Measurements from ENCODE around the gene SIDT1. TPM values are rescaled to one million over a fixed set of nuclear protein-coding genes. Genes with fewer than 3 reads are reported as not detected.
A peak's percentile ranks its signal among the peaks of the same experiment; 100 is the strongest.

The SIDT1 gene
- polyA plus RNA-seq, 6 donors from 2014 or later: 34.9 to 116 (median 54.8) TPM

GRCh38 chr3:113614402-113614801 is 82.0 kb downstream of the SIDT1 start:
- Mint-ChIP-seq H3K4me3 (no peak overlapping the region), H3K4me1 (peaks cover 0 to 4% (median under 1%) of the 10 kb centered on the region in 3 donors), H3K27me3 (no peaks in the 10 kb centered on the region), H3K36me3 (peaks cover 26 to 31% of the 10 kb centered on the region in 2 donors), H3K27ac (no peak overlapping the region), H3K9me3 (no peaks in the 10 kb centered on the region)
- ATAC-seq (ENCODE audit: low read depth in 2 of 2): no peak
- no peak for DNase-seq

- no peak for ATAC-seq (ENCODE audit: low read depth in 2 of 2)
- Mint-ChIP-seq H3K4me3 (no peak overlapping the region), H3K4me1 (peaks cover 13 to 20% (median 16%) of the 10 kb centered on the region in 3 donors), H3K9me3 (no peaks in the 10 kb centered on the region), H3K27me3 (no peaks in the 10 kb centered on the region), H3K36me3 (peaks cover 29 to 31% of the 10 kb centered on the region in 2 donors), H3K27ac (no peak overlapping the region)
- no peak for DNase-seq
These were observed 83.6 kb downstream of the SIDT1 start for GRCh38 chr3:113615976-113616375.

- no peak for DNase-seq
- ATAC-seq (ENCODE audit: low read depth in 2 of 2): no peak
- Mint-ChIP-seq H3K4me3 (no peak overlapping the region), H3K27ac (no peak overlapping the region), H3K9me3 (no peaks in the 10 kb centered on the region), H3K4me1 (peaks cover 13 to 24% (median 18%) of the 10 kb centered on the region in 3 donors), H3K27me3 (no peaks in the 10 kb centered on the region), H3K36me3 (peaks cover 26 to 32% of the 10 kb centered on the region in 2 donors)
These were observed 85.4 kb downstream of the SIDT1 start for GRCh38 chr3:113617726-113618125.

GRCh38 chr3:113620091-113620490 is 87.7 kb downstream of the SIDT1 start:
- peak overlapping the region in 4 of 8 donors; percentile 7 to 71 (median 42) for H3K4me3 Mint-ChIP-seq
- DNase-seq (no peak), ATAC-seq (ENCODE audit: low read depth in 2 of 2) (peak; percentile 48 to 55)
- H3K9me3 Mint-ChIP-seq: no peaks in the 10 kb centered on the region
- no peaks in the 10 kb centered on the region for H3K27me3 Mint-ChIP-seq
- peak overlapping the region; percentile 21 to 94 (median 53) for H3K27ac Mint-ChIP-seq
- H3K36me3 Mint-ChIP-seq: peaks cover 32 to 35% of the 10 kb centered on the region in 2 donors
- H3K4me1 Mint-ChIP-seq: peaks cover 13 to 30% (median 18%) of the 10 kb centered on the region in 3 donors

GRCh38 chr3:113623324-113623723 is 91.0 kb downstream of the SIDT1 start:
- DNase-seq (no peak), ATAC-seq (ENCODE audit: low read depth in 2 of 2) (no peak)
- Mint-ChIP-seq H3K27me3 (no peaks in the 10 kb centered on the region), H3K4me1 (peaks cover 42 to 62% (median 47%) of the 10 kb centered on the region in 3 donors), H3K4me3 (peak overlapping the region in 1 of 8 donors; percentile 10), H3K36me3 (peaks cover 25 to 46% of the 10 kb centered on the region in 2 donors), H3K27ac (peak overlapping the region in 2 of 6 donors; percentile 62 to 95), H3K9me3 (no peaks in the 10 kb centered on the region)

- H3K27me3 Mint-ChIP-seq: no peaks in the 10 kb centered on the region
- H3K36me3 Mint-ChIP-seq: peaks cover 25 to 46% of the 10 kb centered on the region in 2 donors
- H3K9me3 Mint-ChIP-seq: no peaks in the 10 kb centered on the region
- no peak for ATAC-seq (ENCODE audit: low read depth in 2 of 2)
- DNase-seq: no peak
- H3K4me1 Mint-ChIP-seq: peaks cover 47 to 66% (median 52%) of the 10 kb centered on the region in 3 donors
- H3K4me3 Mint-ChIP-seq: no peak overlapping the region
- peak overlapping the region in 5 of 6 donors; percentile 1 to 95 (median 64) for H3K27ac Mint-ChIP-seq
These were observed 91.5 kb downstream of the SIDT1 start for GRCh38 chr3:113623811-113624210.

- peak overlapping the region; percentile 95 to 98 (median 96) for H3K27ac Mint-ChIP-seq
- H3K36me3 Mint-ChIP-seq: peaks cover 20 to 44% of the 10 kb centered on the region in 2 donors
- H3K27me3 Mint-ChIP-seq: no peaks in the 10 kb centered on the region
- peaks cover 38 to 65% (median 44%) of the 10 kb centered on the region in 3 donors for H3K4me1 Mint-ChIP-seq
- ATAC-seq (ENCODE audit: low read depth in 2 of 2): peak; percentile 52 to 57
- no peaks in the 10 kb centered on the region for H3K9me3 Mint-ChIP-seq
- peak; percentile 44 for DNase-seq
- H3K4me3 Mint-ChIP-seq: peak overlapping the region; percentile 81 to 95 (median 88)
These were observed 93.5 kb downstream of the SIDT1 start for GRCh38 chr3:113625834-113626233.

GRCh38 chr3:113626503-113627371 is 94.4 kb downstream of the SIDT1 start:
- Mint-ChIP-seq H3K27me3 (no peaks in the 10 kb centered on the region), H3K4me3 (peak overlapping the region; percentile 81 to 95 (median 88)), H3K36me3 (peaks cover 14 to 40% of the 10 kb centered on the region in 2 donors), H3K9me3 (no peaks in the 10 kb centered on the region), H3K27ac (peak overlapping the region; percentile 95 to 98 (median 96)), H3K4me1 (peaks cover 46 to 68% (median 48%) of the 10 kb centered on the region in 3 donors)
- peak; percentile 70 for DNase-seq
- ATAC-seq (ENCODE audit: low read depth in 2 of 2): peak; percentile 88

- no peak for DNase-seq
- H3K36me3 Mint-ChIP-seq: peaks cover 14 to 40% of the 10 kb centered on the region in 2 donors
- peak overlapping the region in 5 of 6 donors; percentile 86 to 97 (median 95) for H3K27ac Mint-ChIP-seq
- H3K4me1 Mint-ChIP-seq: peaks cover 46 to 80% (median 55%) of the 10 kb centered on the region in 3 donors
- H3K9me3 Mint-ChIP-seq: no peaks in the 10 kb centered on the region
- H3K4me3 Mint-ChIP-seq: peak overlapping the region in 6 of 8 donors; percentile 24 to 81 (median 30)
- no peaks in the 10 kb centered on the region for H3K27me3 Mint-ChIP-seq
- ATAC-seq (ENCODE audit: low read depth in 2 of 2): no peak
These were observed 96.0 kb downstream of the SIDT1 start for GRCh38 chr3:113628316-113628715.

- Mint-ChIP-seq H3K27me3 (no peaks in the 10 kb centered on the region), H3K36me3 (peaks cover 9 to 35% of the 10 kb centered on the region in 2 donors), H3K9me3 (no peaks in the 10 kb centered on the region), H3K4me3 (peak overlapping the region in 2 of 8 donors; percentile 24 to 51), H3K27ac (peak overlapping the region in 2 of 6 donors; percentile 12 to 96), H3K4me1 (peaks cover 46 to 83% (median 60%) of the 10 kb centered on the region in 3 donors)
- ATAC-seq (ENCODE audit: low read depth in 2 of 2) (no peak), DNase-seq (no peak)
These were observed 96.4 kb downstream of the SIDT1 start for GRCh38 chr3:113628788-113629187.

- H3K4me1 Mint-ChIP-seq: peaks cover 46 to 84% (median 61%) of the 10 kb centered on the region in 3 donors
These were observed 97.4 kb downstream of the SIDT1 start for GRCh38 chr3:113629584-113630421.

GRCh38 chr3:113630956-113631542 is 98.7 kb downstream of the SIDT1 start:
- Mint-ChIP-seq H3K9me3 (no peaks in the 10 kb centered on the region), H3K4me3 (peak overlapping the region in 6 of 8 donors; percentile 1 to 63 (median 34)), H3K36me3 (peaks cover 0 to 19% of the 10 kb centered on the region in 2 donors), H3K27me3 (no peaks in the 10 kb centered on the region), H3K27ac (peak overlapping the region; percentile 77 to 94 (median 89)), H3K4me1 (peaks cover 38 to 84% (median 58%) of the 10 kb centered on the region in 3 donors)
- ATAC-seq (ENCODE audit: low read depth in 2 of 2) (peak; percentile 49 to 58), DNase-seq (no peak)

More at GRCh38 chr3:113629584-113630421, 97.4 kb downstream of the SIDT1 start:
- DNase-seq: no peak
- peak overlapping the region; percentile 27 to 95 (median 86) for H3K27ac Mint-ChIP-seq
- no peaks in the 10 kb centered on the region for H3K27me3 Mint-ChIP-seq
- ATAC-seq (ENCODE audit: low read depth in 2 of 2): no peak
- peaks cover 0 to 25% of the 10 kb centered on the region in 2 donors for H3K36me3 Mint-ChIP-seq
- H3K9me3 Mint-ChIP-seq: no peaks in the 10 kb centered on the region
- peak overlapping the region in 2 of 8 donors; percentile 25 to 70 for H3K4me3 Mint-ChIP-seq
